Measurements from ENCODE around the gene APPBP2.
"Not testable (repeated sequence)": the region's sequence is repeated elsewhere in the genome, so short reads cannot be mapped to it uniquely, and the experiment has no call there.

The APPBP2 gene

DNA sequence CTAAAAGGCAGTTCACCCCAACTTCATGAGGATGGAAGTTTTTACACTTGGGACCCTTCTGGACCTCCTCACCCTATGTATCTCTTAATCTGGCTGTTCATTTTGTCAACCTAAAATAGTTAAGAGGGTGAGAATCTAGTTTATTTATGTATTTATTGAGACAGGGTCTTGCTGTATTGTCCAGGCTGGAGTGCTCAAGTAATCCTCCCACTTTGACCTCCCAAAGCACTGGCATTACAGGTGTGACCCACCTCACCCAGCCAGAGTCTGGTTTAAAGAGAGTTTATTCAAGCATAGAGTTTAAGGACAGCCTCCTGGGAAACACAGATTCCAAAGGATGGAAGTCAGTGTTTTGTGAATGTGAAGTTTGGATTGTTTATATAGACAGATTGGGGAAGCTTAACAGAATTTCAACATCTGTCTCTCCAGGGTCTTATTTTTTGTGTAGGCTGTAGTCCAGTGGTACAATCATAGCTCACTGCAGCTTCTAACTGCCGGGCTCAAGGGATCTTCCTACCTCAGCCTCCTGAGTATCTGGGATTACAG, 8.0 kb upstream of the APPBP2 start:
- no peak for DNase-seq

DNA sequence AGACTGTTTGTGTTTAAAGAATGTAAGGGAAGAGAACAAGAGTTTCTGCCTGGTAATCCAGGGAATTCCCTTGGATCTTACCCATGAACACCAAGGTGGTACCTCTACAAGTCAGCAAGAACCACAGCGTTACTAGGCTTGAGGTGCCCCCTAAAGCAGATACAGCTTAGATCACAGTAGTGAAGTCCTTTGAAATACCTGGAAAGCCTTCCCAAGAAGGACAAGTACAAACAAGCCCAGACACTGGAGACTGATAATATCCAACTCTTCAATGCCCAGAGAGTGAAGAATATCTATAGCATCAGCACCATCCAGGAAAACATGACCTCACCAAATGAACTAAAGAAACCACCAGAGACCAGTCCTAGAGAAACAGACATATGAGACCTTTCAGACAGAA, 3.8 kb upstream of the APPBP2 start:
- DNase-seq, result no peak

DNA sequence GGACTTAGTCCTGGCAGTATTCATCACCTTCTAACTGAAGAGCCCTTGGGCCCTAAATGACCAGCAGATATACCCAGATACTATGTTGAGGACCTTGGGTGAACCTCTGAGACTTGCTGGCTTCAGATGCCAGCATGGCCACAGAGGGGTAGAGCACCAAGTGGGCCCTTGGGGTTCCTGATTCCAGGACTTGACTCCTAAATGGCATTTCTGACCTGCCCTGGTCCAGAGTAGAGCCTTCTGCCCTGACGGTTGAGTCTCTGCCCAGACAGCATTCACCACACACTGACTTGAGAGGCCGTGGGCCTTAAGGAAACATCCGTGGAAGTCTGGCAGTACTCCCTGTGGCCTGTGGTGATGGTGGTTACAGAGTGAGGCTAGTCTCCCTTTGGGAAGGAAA, 2.8 kb upstream of the APPBP2 start:
- no peak for DNase-seq

DNA sequence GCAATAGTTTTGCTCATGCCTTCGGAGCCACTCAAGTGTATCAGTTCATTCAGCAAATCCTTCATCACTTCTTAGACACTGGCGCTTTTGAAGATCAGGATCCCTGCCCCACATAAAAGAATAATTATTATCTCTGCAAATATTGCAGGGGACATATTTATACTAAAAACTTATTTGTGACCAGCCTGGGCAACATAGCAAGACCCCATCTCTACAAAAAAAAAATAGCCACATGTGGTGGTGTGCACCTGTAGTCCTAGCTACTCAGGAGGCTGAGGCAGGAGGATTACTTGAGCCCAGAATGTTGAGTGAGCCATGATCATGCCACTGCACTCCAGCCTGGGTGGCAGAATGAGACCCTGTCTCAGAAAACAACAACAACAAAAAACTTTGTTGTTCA, 1.7 kb upstream of the APPBP2 start:
- DNase-seq, result no peak

DNA sequence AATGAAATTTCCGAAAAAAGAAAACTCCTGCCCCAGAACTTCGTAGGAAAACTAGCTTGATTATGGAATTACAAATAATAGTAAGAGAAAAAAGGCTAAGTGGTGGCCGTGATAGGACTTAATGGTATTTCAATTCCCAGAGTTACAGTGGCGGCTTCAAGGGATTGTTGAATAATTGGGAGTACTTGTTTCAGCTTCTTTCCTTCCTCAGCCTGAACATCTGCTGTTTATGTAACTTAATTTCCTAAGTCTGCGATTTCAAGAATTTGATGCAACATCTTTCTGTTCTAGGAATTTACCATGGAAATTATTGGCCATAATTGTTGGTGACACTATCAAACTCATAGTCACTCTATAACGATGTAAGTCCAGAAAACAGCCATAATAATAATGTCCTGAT, 684 bp upstream of the APPBP2 start:
- no peak for DNase-seq

GRCh38 chr17:60525328-60525684, 736 bp downstream of the APPBP2 start:
- no peak for DNase-seq

GRCh38 chr17:60524463-60525327, 1.3 kb downstream of the APPBP2 start:
- no peak for DNase-seq

- no peak for DNase-seq
Measured at GRCh38 chr17:60523822-60524221, 2.2 kb downstream of the APPBP2 start.

DNA sequence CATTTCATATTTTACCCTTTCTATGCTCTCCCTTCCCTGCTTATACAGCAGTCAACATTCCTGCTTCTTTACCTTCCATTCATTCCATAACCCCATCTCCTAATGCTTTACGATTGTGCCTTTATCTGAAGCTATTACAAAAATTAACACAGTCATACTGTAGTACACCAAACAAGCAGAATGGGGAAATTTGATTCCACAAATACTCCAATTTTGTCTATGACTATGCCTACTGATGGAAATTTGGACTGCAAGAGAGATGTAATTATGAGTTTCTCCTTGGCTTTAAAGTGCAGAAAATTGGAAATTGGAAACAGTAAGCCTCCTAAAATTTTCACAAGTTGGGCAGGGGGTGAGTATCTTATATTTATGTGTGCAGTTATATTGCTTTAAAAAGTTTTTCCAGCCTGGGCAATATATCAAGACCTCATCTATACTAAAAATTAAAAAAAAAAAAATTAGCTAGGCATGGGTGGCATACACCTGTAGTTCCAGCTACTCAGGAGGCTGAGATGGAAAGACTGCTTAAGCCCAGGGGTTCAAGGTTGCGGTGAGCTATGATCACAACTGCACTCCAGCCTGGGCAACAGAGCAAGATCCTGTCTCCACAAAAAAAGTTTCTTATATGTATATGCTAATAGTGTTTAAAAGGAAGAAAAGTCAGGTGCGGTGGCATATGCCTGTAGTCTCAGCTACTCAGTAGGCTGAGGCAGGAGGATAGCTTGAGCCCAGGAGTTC, 3.0 kb downstream of the APPBP2 start:
- DNase-seq, result no peak

DNA sequence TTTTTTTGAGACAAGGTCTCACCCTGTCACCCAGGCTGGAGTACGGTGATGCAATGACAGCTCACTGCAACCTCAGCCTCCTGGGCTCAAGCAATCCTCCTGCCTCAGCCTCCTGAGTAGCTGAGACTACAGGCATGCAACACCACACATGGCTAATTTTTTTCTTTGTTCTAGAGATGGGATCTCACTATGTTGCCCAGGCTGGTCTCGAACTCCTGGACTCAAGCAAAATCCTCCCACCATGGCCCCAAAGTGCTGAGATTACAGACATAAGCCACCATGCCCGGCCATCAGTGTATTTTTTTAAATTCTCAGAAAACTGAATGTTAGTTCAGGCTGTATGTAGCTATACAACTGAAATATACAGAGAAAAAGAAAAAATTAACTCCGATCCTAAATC, 6.2 kb downstream of the APPBP2 start:
- DNase-seq, result no peak

DNA sequence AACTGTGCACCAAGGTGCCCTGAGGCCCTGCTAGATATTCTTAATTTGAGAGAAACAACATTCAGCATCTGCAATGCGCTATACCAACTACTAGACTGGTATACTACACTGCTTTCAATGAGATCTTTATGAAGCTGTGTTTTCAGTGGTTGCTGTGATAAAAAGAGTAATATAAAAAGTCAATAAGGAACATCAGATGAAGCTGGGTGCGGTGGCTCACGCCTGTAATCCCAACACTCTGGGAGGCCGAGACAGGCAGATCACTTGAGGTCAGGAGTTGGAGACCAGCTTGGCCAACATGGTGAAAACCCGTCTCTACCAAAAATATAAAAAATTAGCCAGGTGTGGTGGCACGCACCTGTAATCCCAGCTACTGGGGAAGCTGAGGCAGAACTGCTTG, 10.4 kb downstream of the APPBP2 start:
- DNase-seq, result not testable (repeated sequence)

DNA sequence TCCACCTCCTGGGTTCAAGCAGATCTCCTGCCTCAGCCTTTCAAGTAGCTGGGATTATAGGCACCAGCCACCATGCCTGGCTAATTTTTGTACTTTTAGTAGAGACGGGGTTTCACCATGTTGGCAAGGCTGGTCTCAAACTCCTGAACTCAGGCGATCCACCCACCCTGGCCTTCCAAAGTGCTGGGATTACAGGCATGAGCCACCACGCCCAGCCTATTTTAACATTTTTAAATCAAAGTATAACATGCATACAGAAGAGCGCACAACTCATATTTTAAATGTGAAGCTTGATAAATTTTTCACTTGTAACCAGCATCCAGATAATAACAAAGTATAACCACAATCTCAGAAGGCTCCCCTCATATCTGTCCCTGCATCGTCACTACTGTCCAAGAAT, 10.8 kb downstream of the APPBP2 start:
- not testable (repeated sequence) for DNase-seq

GRCh38 chr17:60514500-60514899, 11.5 kb downstream of the APPBP2 start:
- DNase-seq, result no peak

DNA sequence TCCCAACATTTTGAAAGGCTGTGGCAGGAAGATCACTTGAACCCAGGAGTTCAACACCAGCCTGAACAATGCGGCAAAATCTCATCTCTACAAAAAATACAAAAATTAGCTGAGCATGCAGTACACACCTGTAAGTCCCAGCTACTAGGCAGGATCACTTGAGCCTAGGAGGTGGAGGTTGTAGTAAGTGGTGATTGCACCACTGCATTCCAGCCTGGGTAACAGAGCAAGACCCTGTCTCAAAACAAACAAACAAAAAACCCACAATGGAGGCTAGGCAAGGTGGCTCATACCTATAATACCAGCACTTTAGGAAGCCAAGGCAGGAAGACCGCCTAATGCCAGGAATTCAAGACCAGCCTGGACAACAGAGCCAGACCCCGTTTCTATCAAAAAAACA, 12.0 kb downstream of the APPBP2 start:
- DNase-seq, result no peak

DNA sequence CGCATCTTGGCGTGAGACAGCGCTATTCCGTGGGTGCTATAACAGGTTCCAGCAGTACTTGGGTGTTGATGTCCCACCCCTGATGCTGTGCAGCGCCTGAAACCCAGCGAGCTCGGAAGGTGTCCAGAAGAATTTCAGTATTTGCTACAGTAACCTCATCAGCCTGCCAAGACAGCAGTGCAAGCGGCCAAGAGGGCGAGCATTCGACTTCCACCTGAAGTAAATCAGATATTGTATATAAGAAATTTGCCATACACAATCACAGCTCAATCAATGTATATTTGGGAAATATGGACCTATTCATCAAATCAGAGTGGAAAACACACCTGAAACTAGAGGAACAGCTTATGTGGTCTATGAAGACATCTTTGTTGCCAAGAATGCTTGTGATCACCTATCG, 13.0 kb downstream of the APPBP2 start:
- DNase-seq, result no peak

DNA sequence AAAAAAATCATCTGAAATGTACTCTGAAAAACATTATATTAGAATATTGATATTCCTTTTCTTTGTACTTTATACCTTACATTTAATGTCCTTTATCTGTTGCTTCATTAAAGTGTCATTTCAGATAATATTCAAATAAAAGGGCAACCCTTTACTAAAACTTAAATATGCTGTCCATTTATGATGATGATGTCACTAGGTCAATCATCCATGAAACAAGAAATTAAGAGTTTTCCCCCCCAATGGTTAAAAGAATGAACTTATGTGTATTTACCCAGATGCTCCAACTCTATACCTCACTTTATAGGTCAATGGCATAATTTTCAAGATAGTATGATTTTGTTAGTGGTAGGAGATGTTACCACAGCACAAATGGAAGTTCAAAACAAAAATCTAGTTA, 15.3 kb downstream of the APPBP2 start:
- DNase-seq, result no peak

- no peak for DNase-seq
Measured at GRCh38 chr17:60510031-60510430, 16.0 kb downstream of the APPBP2 start.

DNA sequence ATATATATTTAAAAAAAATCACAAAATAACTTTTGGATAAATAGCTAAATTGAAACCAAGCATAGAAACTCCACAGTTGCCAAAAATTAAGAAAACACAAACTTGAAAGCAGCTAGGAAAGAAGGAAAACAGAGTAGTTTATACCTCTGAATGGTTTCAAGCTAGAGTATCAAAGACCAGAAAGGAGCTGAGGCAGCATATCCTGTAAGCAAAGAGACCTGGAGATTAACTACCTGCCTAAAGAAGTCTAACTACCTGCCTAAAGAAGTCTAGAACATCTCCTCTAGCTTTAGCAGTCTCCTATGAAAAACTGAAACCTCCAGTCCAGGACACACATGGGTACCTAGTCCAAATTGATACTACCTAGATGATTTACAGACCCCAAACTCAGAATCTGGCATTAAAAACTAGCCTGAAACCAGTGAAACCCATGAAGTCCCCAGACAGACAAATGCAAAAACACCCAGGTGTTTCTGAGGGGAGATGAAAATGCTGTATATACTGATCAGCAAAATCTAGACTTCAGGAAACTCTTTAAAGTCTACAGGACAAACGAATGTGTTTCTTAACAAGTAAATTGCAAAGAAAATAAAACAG, 17.6 kb downstream of the APPBP2 start:
- no peak for DNase-seq

GRCh38 chr17:60506312-60506711, 19.7 kb downstream of the APPBP2 start:
- DNase-seq, result no peak

DNA sequence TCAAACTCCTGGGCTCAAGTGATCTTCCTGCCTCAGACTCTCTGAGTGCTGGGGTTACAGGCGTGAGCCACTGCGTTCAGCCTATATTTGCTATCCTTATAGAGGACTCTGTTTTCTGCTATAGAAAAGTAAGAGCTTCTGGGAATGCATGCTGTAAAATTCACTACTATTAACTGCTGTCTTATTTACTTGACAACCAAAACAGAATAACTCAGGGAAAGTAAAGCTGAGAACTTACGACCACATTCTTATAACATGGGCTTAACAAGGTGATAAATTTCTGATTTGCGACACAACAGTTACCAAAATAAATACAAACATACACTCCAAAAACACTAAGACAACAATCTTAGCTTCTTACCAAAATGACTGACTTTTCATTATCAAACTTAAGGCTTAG, 23.9 kb downstream of the APPBP2 start:
- DNase-seq, result no peak

DNA sequence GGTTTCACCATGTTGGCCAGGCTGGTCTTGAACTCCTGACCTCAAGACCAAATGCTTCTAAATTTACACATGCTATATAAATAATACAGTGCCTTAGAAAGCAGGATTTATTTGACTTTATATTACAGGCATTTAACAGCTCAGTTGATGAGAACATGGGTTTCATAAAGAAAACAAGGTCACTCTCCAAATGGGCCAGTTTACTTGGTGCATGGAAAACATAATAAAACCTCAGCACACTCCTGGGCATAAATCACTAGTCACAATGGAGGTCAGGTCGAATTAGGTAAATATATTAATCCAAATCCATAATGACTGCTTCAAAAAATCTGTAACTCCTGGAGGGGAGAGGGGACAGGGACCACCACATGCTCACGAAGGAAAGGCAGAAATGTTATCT, 24.5 kb downstream of the APPBP2 start:
- DNase-seq, result no peak

DNA sequence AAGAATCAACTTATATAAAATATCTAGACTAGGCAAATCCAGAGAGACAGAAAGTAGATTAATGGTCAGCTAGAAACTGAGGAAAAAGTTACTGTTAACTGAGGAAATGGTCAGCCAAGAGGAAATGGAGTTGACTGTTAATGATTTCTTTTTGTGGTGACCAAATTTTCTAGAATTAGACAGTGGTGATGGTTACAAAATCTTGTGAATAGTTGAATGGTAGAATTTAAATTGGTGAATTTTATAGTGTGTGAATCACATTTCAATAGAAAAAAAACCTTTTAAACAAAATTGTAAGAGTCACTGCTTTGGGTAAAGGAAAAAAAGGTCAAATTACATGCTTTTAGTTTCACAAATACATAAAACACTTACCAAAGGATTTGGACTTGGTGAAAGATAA, 30.0 kb downstream of the APPBP2 start:
- DNase-seq, result no peak

GRCh38 chr17:60495260-60495659, 30.8 kb downstream of the APPBP2 start:
- DNase-seq, result no peak

DNA sequence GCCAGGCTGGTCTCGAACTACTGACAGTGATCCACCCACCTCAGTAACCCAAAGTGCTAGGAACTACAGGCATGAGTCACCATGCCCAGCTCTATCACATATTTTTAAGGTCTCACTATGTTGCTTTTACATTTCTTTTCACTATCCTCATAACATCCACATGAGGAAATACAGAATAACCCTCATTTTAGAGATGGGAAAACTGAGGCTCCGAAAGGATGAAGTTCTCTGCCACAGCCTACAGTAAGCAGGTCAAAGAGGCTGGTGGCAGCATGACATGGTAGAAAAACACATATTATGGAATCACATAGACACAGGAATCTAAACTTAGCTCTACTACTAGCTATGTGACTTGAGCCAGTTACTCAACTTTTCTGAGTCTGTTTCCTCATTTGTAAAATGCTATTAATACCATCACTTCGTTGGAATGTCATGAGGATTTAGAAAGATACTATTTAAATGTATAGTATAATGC, 32.2 kb downstream of the APPBP2 start:
- no peak for DNase-seq

All from NCI-H345 (cell line).